ENCODE results near the gene NFU1. TPM values are rescaled to one million over a fixed set of nuclear protein-coding genes. Genes with fewer than 3 reads are reported as not detected.

Gene NFU1
- total RNA-seq, 1 experiment from 2014 or later = 38.2 TPM

- no TSS peak for BruUV-seq (replicated peaks)
- intact Hi-C loops (cut with micrococcal nuclease) = no loop called here
- POLR2A ChIA-PET = no interaction called here
These were observed 8.3 kb downstream of the NFU1 start for GRCh38 chr2:69428981-69429380.

More at GRCh38 chr2:69428981-69429380, 8.3 kb downstream of the NFU1 start:
- TF ChIP-seq ZBTB33 (IDR thresholded peaks at IDR 0.05; ENCODE audit: extremely low read depth, insufficient replicate concordance, low read length) (no peak), TCF7L2 (IDR thresholded peaks at IDR 0.05; ENCODE audit: borderline replicate concordance, extremely low read depth, insufficient read depth, insufficient read length) (no peak), SRF (IDR thresholded peaks at IDR 0.05; ENCODE audit: low read depth) (no peak), MAX (IDR thresholded peaks at IDR 0.05) (no peak), CTCF (IDR thresholded peaks at IDR 0.05 in 2 of 3, conservative IDR thresholded peaks at IDR 0.05 in 1 of 3; ENCODE audit: borderline replicate concordance in 1 of 3, insufficient read depth in 1 of 3, low read depth in 2 of 3, low read length in 2 of 3) (no peak), YY1 (IDR thresholded peaks at IDR 0.05; ENCODE audit: extremely low read depth, insufficient replicate concordance, low read depth, low read length) (no peak), JUND (IDR thresholded peaks at IDR 0.05) (no peak), CEBPB (IDR thresholded peaks at IDR 0.05; ENCODE audit: low read depth) (no peak), ELF1 (IDR thresholded peaks at IDR 0.05; ENCODE audit: borderline replicate concordance, low read depth) (no peak), SIN3A (IDR thresholded peaks at IDR 0.05; ENCODE audit: low read depth) (no peak), EGR1 (IDR thresholded peaks at IDR 0.05; ENCODE audit: low read depth) (no peak), POLR2A (IDR thresholded peaks at IDR 0.05; ENCODE audit: borderline replicate concordance, extremely low read depth, insufficient read depth, insufficient read length) (no peak), ATF3 (IDR thresholded peaks at IDR 0.05) (no peak), EZH2phosphoT487 (IDR thresholded peaks at IDR 0.05; ENCODE audit: borderline replicate concordance) (no peak)
- no peaks in the 10 kb centered on the region for H3K27me3 ChIP-seq (ENCODE audit: insufficient read depth, low read length)
- H3K9ac ChIP-seq (ENCODE audit: low read length) = no peak overlapping the region
- H2AFZ ChIP-seq (ENCODE audit: low read depth, low read length, poor library complexity, severe bottlenecking) = no peak overlapping the region
- H3K36me3 ChIP-seq (ENCODE audit: control insufficient read depth in 1 of 2, insufficient read depth in 2 of 2, low read length in 2 of 2) = peaks cover 0 to 6% of the 10 kb centered on the region in 2 experiments; a peak in 2 of 4 replicates
- no peak for ATAC-seq
- H3K9me2 ChIP-seq (ENCODE audit: insufficient read depth) = no peaks in the 10 kb centered on the region
- ChIA-PET CTCF (no interaction called here), RAD21 (ENCODE audit: low non-redundant PET in 1 of 2, low total read pairs in 2 of 2, uncharacterized antibody in 2 of 2, unreplicated experiment in 2 of 2) (no interaction called here)
- no peak overlapping the region for H3K4me3 ChIP-seq (replicated peaks in 1 of 2; ENCODE audit: low read depth in 1 of 2, low read length in 2 of 2)
- no peaks in the 10 kb centered on the region for H3K79me2 ChIP-seq (ENCODE audit: insufficient read depth, low read length)
- H3K4me1 ChIP-seq (ENCODE audit: control insufficient read depth in 1 of 2, insufficient read depth in 2 of 2, low read length in 2 of 2) = no peaks in the 10 kb centered on the region
- no peak for DNase-seq (ENCODE audit: low read depth, low spot score)
- no peaks in the 10 kb centered on the region for H3K9me3 ChIP-seq (ENCODE audit: control insufficient read depth in 1 of 2, insufficient read depth in 1 of 2, low read depth in 1 of 2, low read length in 2 of 2)
- no peak overlapping the region for H3K27ac ChIP-seq (ENCODE audit: low read depth, low read length)
- H4K20me1 ChIP-seq (ENCODE audit: insufficient read depth) = no peaks in the 10 kb centered on the region
- H3K4me2 ChIP-seq (ENCODE audit: low read length) = no peak overlapping the region
